Trophoblast cell (in vitro differentiated cells and primary cell): Measurements from ENCODE around the gene NAB1.

Experiments used
- DNase-seq, 2 donors: peaks; one replicate each; pipeline ENCODE4 v3.0.0-alpha.2; 2016
- H2AFZ ChIP-seq: 2 replicates; pipeline ENCODE4 v1.6.1; 2013; ENCODE audit warnings: low read length, moderate library complexity, mild to moderate bottlenecking; ENCODE audit not compliant: insufficient read depth, poor library complexity
- H2AK5ac ChIP-seq: 2 replicates; pipeline ENCODE4 v1.6.1; 2013; ENCODE audit warnings: mild to moderate bottlenecking, low read length
- H2BK120ac ChIP-seq: 2 replicates; pipeline ENCODE4 v1.6.1; 2013; ENCODE audit warnings: low read length, mild to moderate bottlenecking, moderate library complexity; ENCODE audit not compliant: insufficient read depth, poor library complexity
- H2BK12ac ChIP-seq: 2 replicates; pipeline ENCODE4 v1.6.1; 2013; ENCODE audit warnings: mild to moderate bottlenecking, low read length, moderate library complexity
- H2BK5ac ChIP-seq: 2 replicates; pipeline ENCODE4 v1.6.1; 2013; ENCODE audit warnings: low read length, low read depth, moderate library complexity, mild to moderate bottlenecking; ENCODE audit not compliant: poor library complexity
- H3K14ac ChIP-seq: 2 replicates; pipeline ENCODE4 v1.6.1; 2013; ENCODE audit warnings: mild to moderate bottlenecking, low read length
- H3K18ac ChIP-seq: 2 replicates; pipeline ENCODE4 v1.6.1; 2013; ENCODE audit warnings: mild to moderate bottlenecking, low read length
- H3K23ac ChIP-seq: 2 replicates; pipeline ENCODE4 v1.6.1; 2013; ENCODE audit warnings: low read length
- H3K27ac ChIP-seq: 2 replicates; pipeline ENCODE4 v1.5.1; 2013; ENCODE audit warnings: low read depth, mild to moderate bottlenecking, inconsistent platforms, low read length, moderate library complexity
- H3K27me3 ChIP-seq: 2 replicates; pipeline ENCODE4 v1.6.1; 2013; ENCODE audit warnings: inconsistent platforms, mild to moderate bottlenecking, low read length, moderate library complexity; ENCODE audit not compliant: insufficient read depth
- H3K36me3 ChIP-seq, 2 experiments: 1 replicate in 1 of 2; 2 replicates in 1 of 2; pipeline ENCODE4 v1.6.1; 2013; ENCODE audit warnings: low read length in 2 of 2, mild to moderate bottlenecking in 2 of 2, moderate library complexity in 1 of 2; ENCODE audit not compliant: insufficient read depth in 2 of 2, control insufficient read depth in 1 of 2
- H3K4ac ChIP-seq: 2 replicates; pipeline ENCODE4 v1.6.1; 2013; ENCODE audit warnings: low read depth, mild to moderate bottlenecking, low read length, moderate library complexity
- H3K4me1 ChIP-seq, 2 experiments: 1 replicate in 1 of 2; 2 replicates in 1 of 2; pipeline ENCODE4 v1.6.1; 2013; ENCODE audit warnings: low read length in 2 of 2, mild to moderate bottlenecking in 2 of 2, moderate library complexity in 1 of 2; ENCODE audit not compliant: insufficient read depth in 2 of 2, control insufficient read depth in 1 of 2
- H3K4me2 ChIP-seq: 2 replicates; pipeline ENCODE4 v1.6.1; 2013; ENCODE audit warnings: inconsistent platforms, mild to moderate bottlenecking, low read length, moderate library complexity
- H3K4me3 ChIP-seq: 2 replicates; pipeline ENCODE4 v1.5.1; 2013; ENCODE audit warnings: mild to moderate bottlenecking, low read depth, low read length, inconsistent platforms
- H3K79me1 ChIP-seq: one replicate; pipeline ENCODE4 v1.6.1; 2013; ENCODE audit warnings: low read length
- H3K79me2 ChIP-seq: 2 replicates; pipeline ENCODE4 v1.6.1; 2013; ENCODE audit warnings: low read length, mild to moderate bottlenecking; ENCODE audit not compliant: control insufficient read depth, insufficient read depth, poor library complexity
- H3K9ac ChIP-seq: 2 replicates; pipeline ENCODE4 v1.6.1; 2013; ENCODE audit warnings: mild to moderate bottlenecking, low read length
- H3K9me3 ChIP-seq: 2 replicates; pipeline ENCODE4 v1.6.1; 2013; ENCODE audit warnings: low read depth, mild to moderate bottlenecking, control low read depth, inconsistent platforms, low read length; ENCODE audit not compliant: insufficient read depth
- H4K12ac ChIP-seq: 2 replicates; pipeline ENCODE4 v1.6.1; 2013; ENCODE audit warnings: low read depth, mild to moderate bottlenecking, low read length, moderate library complexity
- H4K8ac ChIP-seq: 2 replicates; pipeline ENCODE4 v1.6.1; 2013; ENCODE audit warnings: low read depth, mild to moderate bottlenecking, low read length, moderate library complexity
- H4K91ac ChIP-seq: one replicate; pipeline ENCODE4 v1.6.1; 2013; ENCODE audit warnings: low read depth, mild to moderate bottlenecking, low read length, moderate library complexity
- WGBS: extraction: QIAGEN DNeasy Blood & Tissue Kit; methylation state at CpG from one replicate; pipeline ENCODE4 v1.1.7; 2013; ENCODE audit warnings: missing lambda C conversion rate; ENCODE audit not compliant: insufficient read length, insufficient coverage; ENCODE audit errors: extremely low coverage; 5-methylcytosine and 5-hydroxymethylcytosine counted together

The NAB1 gene

DNA sequence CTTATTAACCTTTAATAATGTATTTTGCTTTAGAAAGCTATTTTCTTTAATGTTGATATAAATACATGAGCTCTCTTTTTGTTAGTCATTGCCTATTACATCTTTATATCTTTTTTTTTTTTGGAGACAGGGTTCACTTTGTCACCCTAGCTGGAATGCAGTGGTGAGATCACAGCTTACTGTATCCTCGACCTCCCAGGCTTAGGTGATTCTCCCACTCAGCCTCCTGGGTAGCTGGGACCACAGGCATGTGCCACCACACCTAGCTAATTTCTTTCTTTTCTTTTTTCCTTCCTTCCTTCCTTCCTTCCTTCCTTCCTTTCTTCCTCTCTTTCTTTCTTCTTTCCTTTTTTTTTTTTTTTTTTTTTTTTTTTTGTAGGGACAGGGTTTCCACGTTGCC, 15.4 kb downstream of the NAB1 start:
- H2BK12ac ChIP-seq = no peak overlapping the region
- H3K79me1 ChIP-seq = no peaks in the 10 kb centered on the region
- H3K14ac ChIP-seq = no peak overlapping the region
- no peak overlapping the region for H4K12ac ChIP-seq
- no peak overlapping the region for H2AK5ac ChIP-seq
- no peaks in the 10 kb centered on the region for H3K4me1 ChIP-seq
- H4K91ac ChIP-seq = no peak overlapping the region
- H3K4me3 ChIP-seq = no peak overlapping the region
- no peak overlapping the region for H2BK5ac ChIP-seq
- no peak overlapping the region for H3K18ac ChIP-seq
- no peak overlapping the region for H3K4me2 ChIP-seq
- no peaks in the 10 kb centered on the region for H3K9me3 ChIP-seq
- H3K4ac ChIP-seq = no peak overlapping the region
- no peak overlapping the region for H3K27ac ChIP-seq
- H3K27me3 ChIP-seq = no peaks in the 10 kb centered on the region
- no peak for DNase-seq
- H3K9ac ChIP-seq = no peak overlapping the region
- H4K8ac ChIP-seq = no peak overlapping the region
- no peak overlapping the region for H2AFZ ChIP-seq
- H2BK120ac ChIP-seq = no peak overlapping the region
- H3K79me2 ChIP-seq = no peaks in the 10 kb centered on the region
- peaks cover 3 to 8% of the 10 kb centered on the region in 2 experiments for H3K36me3 ChIP-seq
- H3K23ac ChIP-seq = no peak overlapping the region
- WGBS = no CpG with 5 or more reads among the region's 2 CpGs

DNA sequence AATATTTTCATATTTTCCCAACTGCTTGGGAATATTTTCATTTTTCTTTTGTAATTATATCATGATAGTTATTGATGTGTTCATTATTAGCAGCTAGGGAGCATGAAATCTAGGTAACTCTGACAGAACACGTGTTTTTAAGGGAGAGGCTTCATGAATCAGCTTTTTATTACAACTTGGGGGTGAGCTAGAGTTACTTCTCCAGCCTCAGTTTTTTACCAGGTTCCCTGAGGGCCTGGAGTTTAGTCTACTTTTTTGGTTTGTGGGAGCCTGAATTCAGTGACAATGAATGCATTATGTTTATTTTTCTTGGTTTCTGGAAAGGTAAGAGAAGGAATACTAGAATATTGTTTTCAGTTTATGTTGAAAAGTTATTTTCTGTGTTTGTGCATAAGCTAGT, 18.0 kb downstream of the NAB1 start:
- H3K27me3 ChIP-seq = no peaks in the 10 kb centered on the region
- no peak overlapping the region for H2BK120ac ChIP-seq
- H3K36me3 ChIP-seq = peaks cover 0 to 5% of the 10 kb centered on the region in 2 experiments
- no peak overlapping the region for H2AK5ac ChIP-seq
- no peak overlapping the region for H4K12ac ChIP-seq
- H3K18ac ChIP-seq = no peak overlapping the region
- H3K23ac ChIP-seq = no peak overlapping the region
- WGBS = no CpG with 5 or more reads among the region's 1 CpG
- no peak overlapping the region for H3K4ac ChIP-seq
- no peak overlapping the region for H3K27ac ChIP-seq
- no peak overlapping the region for H4K91ac ChIP-seq
- no peaks in the 10 kb centered on the region for H3K79me2 ChIP-seq
- H2BK12ac ChIP-seq = no peak overlapping the region
- H3K4me1 ChIP-seq = no peaks in the 10 kb centered on the region
- H4K8ac ChIP-seq = no peak overlapping the region
- no peak overlapping the region for H3K9ac ChIP-seq
- H3K4me2 ChIP-seq = no peak overlapping the region
- no peak overlapping the region for H3K14ac ChIP-seq
- H3K9me3 ChIP-seq = no peaks in the 10 kb centered on the region
- H3K79me1 ChIP-seq = no peaks in the 10 kb centered on the region
- no peak for DNase-seq
- no peak overlapping the region for H2BK5ac ChIP-seq
- no peak overlapping the region for H3K4me3 ChIP-seq
- H2AFZ ChIP-seq = no peak overlapping the region

DNA sequence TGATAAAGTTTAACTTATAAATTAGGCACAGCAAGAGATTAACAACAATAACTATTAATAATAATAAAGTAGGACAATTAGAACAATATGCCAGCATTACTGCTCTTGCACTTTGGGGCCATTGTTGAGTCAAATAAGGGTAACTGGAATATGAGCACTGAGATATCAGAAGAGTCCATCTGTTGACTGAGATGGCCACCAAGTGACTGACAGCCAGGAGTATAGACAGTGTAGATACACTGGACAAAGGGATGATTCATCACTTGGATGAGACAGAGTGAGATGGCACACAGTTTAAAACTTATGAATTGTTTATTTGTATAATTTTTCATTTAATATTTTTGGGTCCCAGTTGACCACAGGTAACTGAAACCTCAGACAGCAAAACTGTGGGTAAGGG, 20.0 kb downstream of the NAB1 start:
- no peaks in the 10 kb centered on the region for H3K4me1 ChIP-seq
- H3K27ac ChIP-seq = no peak overlapping the region
- H3K79me1 ChIP-seq = no peaks in the 10 kb centered on the region
- no peak overlapping the region for H2AFZ ChIP-seq
- no peak overlapping the region for H2BK5ac ChIP-seq
- H4K91ac ChIP-seq = no peak overlapping the region
- no peaks in the 10 kb centered on the region for H3K27me3 ChIP-seq
- H4K8ac ChIP-seq = no peak overlapping the region
- no peak overlapping the region for H2BK12ac ChIP-seq
- H3K18ac ChIP-seq = no peak overlapping the region
- no peak overlapping the region for H4K12ac ChIP-seq
- no peak overlapping the region for H2BK120ac ChIP-seq
- H2AK5ac ChIP-seq = no peak overlapping the region
- no peaks in the 10 kb centered on the region for H3K79me2 ChIP-seq
- H3K4me2 ChIP-seq = no peak overlapping the region
- H3K14ac ChIP-seq = no peak overlapping the region
- H3K4me3 ChIP-seq = no peak overlapping the region
- no peak overlapping the region for H3K23ac ChIP-seq
- H3K36me3 ChIP-seq = peaks cover 2 to 5% of the 10 kb centered on the region in 2 experiments
- no peaks in the 10 kb centered on the region for H3K9me3 ChIP-seq
- DNase-seq = no peak
- H3K9ac ChIP-seq = no peak overlapping the region
- no peak overlapping the region for H3K4ac ChIP-seq

DNA sequence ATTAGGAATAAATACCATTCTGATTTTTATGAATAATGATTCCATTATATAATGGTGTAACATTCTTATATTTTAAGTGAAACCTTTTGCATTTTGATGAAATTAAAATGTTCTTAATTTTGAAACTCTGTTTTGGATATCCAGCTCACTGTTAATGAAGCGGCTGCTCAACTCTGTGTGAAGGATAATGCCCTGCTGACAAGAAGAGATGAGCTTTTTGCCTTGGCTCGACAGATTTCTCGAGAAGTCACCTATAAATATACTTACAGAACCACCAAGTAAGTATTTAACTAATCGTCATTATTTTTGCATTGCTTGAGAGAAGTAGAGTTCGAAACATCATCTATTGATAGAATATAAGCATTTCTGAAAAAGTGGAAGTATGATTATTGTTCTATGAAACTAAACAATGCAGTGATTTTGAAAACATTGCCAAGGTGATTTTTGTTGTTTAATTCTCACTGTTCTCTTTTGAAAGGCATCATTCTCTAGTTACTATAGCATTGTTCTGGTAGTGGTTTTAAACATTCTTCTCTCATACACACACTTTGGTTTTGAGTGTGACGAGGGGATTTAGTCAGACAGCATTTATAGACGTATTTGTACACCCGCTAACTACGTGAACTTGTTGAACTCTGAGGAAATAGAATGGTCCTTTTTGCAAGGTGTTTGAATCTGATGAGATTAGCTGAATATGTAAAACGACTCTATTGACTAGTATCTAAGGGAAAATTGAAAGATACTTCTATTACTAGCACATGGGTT, 21.5 kb downstream of the NAB1 start:
- no peaks in the 10 kb centered on the region for H3K79me2 ChIP-seq
- H3K4ac ChIP-seq = no peak overlapping the region
- H3K27ac ChIP-seq = no peak overlapping the region
- peaks cover 2 to 8% of the 10 kb centered on the region in 2 experiments for H3K36me3 ChIP-seq
- H2BK12ac ChIP-seq = no peak overlapping the region
- H3K23ac ChIP-seq = no peak overlapping the region
- no peak for DNase-seq
- H3K27me3 ChIP-seq = no peaks in the 10 kb centered on the region
- no peaks in the 10 kb centered on the region for H3K9me3 ChIP-seq
- no peak overlapping the region for H4K12ac ChIP-seq
- H3K4me1 ChIP-seq = no peaks in the 10 kb centered on the region
- H4K8ac ChIP-seq = no peak overlapping the region
- H2AFZ ChIP-seq = no peak overlapping the region
- no peak overlapping the region for H3K4me3 ChIP-seq
- no peak overlapping the region for H2BK5ac ChIP-seq
- H3K9ac ChIP-seq = no peak overlapping the region
- no peak overlapping the region for H4K91ac ChIP-seq
- no peak overlapping the region for H3K18ac ChIP-seq
- no peaks in the 10 kb centered on the region for H3K79me1 ChIP-seq
- no peak overlapping the region for H3K14ac ChIP-seq
- no peak overlapping the region for H3K4me2 ChIP-seq
- no peak overlapping the region for H2AK5ac ChIP-seq
- no peak overlapping the region for H2BK120ac ChIP-seq
- WGBS = no CpG with 5 or more reads among the region's 10 CpGs
